ENCODE data around the gene PHB1. TPM values are rescaled to one million over a fixed set of nuclear protein-coding genes. Genes with fewer than 3 reads are reported as not detected.
"Not testable (repeated sequence)": the region's sequence is repeated elsewhere in the genome, so short reads cannot be mapped to it uniquely, and the experiment has no call there.

The PHB1 gene
- polyA plus RNA-seq, 6 donors from 2014 or later = 122 to 241 (median 136) TPM

DNA sequence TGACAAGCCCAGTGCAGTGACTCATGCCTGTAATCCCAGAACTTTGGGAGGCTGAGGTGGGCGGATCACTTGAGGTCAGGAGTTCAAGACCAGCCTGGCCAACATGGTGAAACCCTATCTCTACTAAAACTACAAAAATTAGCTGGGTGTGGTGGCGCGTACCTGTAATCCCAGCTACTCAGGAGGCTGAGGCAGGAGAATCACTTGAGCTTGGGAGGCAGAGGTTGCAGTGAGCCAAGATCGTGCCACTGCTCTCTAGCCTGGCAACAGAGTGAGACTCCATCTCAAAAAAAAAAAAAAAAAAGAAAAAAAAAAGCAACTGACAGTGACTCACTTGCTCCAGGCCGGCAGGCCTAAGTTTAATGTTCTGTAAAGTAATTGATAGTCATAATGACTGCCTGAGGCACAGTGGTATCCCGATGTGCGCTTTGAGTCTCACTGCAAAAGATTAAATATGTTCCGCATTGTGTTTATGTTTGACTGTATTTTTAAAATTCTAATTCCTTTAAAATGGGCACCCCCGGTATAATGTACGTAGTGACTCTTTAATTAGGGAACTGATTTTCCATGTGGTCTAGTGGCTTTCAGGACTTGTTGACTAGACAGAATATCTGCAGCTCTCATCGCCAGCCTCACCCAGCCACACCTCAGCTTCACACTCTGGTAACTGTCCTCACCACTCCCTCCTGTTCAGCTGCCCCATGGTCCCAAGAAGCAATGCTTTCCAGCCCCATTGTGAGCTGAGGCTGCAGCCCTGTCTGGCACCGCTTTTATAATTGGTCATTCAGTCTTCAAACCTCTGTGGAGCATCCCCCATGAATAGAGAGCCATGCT lies 25.0 kb downstream of the PHB1 start:
- Mint-ChIP-seq H3K4me1 (peaks cover 58 to 87% (median 69%) of the 10 kb centered on the region in 3 donors), H3K36me3 (peaks cover 0 to 18% of the 10 kb centered on the region in 2 donors), H3K27ac (peak overlapping the region; percentile 88 to 99 (median 98)), H3K4me3 (peak overlapping the region; percentile 46 to 96 (median 90))
- not testable (repeated sequence) for H3K9me3 Mint-ChIP-seq, H3K27me3 Mint-ChIP-seq
- DNase-seq (peak; percentile 24), ATAC-seq (ENCODE audit: low read depth in 2 of 2) (peak; percentile 22 to 37)

DNA sequence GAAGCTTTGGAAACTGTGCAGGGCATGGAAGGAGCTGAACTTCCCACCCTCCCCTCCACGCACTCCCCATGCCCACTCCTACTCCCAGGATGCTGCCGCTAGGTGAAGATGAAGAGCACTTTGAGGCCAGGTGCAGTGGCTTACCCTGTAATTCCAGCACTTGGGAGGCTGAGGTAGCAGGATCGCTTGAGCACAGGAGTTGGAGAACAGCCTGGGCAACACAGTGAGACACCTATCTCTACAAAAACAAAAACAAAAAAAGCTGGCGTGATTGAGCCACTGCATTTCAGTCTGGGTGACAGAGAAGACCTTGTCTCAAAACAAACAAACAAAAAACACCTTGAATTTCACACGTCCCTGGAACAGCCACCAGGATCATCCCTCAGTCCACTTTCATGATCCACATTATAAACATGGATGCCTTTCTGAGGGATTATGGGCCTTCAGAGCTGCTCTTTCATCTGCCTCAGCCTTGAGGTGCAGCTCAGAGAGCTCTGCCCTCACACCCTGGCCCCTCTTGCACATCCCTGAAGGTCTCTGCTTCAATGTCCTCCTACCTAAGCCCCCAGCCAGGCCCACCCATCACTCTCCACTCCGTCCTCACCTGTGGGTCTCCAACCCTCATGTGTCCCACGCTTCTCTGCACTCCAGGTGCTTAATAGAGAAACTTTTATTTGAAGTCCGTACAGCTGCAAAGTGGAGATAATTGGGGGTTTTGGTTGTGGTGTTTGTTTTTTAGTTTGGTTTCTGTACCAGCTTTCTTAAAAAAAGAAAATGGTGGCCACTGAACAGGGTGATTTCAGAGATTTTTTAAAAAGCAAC lies 25.8 kb downstream of the PHB1 start:
- peak overlapping the region; percentile 46 to 96 (median 87) for H3K4me3 Mint-ChIP-seq
- H3K4me1 Mint-ChIP-seq = peaks cover 56 to 82% (median 64%) of the 10 kb centered on the region in 3 donors
- H3K9me3 Mint-ChIP-seq = peaks cover 0 to 2% (median 0%) of the 10 kb centered on the region in 7 donors
- DNase-seq (no peak), ATAC-seq (ENCODE audit: low read depth in 2 of 2) (no peak)
- H3K27me3 Mint-ChIP-seq = no peaks in the 10 kb centered on the region
- peak overlapping the region; percentile 94 to 98 (median 98) for H3K27ac Mint-ChIP-seq
- peaks cover 0 to 20% of the 10 kb centered on the region in 2 donors for H3K36me3 Mint-ChIP-seq

DNA sequence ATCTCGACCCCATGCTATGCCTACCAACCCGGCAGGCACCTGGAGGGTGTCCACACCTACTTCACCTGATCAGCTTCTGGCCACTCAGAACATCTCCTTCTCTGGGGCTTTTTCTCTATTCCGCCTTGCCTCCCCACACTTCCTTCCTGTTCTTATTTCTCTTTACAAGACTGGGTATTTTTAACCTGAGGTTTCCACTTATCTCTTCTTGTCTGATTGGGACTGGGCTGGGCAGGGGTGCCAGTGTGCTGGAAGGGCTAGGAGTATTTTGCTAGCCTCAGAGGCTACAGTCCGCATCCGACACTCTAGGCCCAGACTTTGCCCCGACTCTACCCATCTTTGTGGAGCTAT lies 26.4 kb downstream of the PHB1 start:
- Mint-ChIP-seq H3K27me3 (no peaks in the 10 kb centered on the region), H3K4me1 (peaks cover 56 to 79% (median 64%) of the 10 kb centered on the region in 3 donors), H3K36me3 (peaks cover 0 to 25% of the 10 kb centered on the region in 2 donors), H3K27ac (peak overlapping the region; percentile 94 to 98 (median 98)), H3K4me3 (peak overlapping the region; percentile 46 to 96 (median 87)), H3K9me3 (peaks cover 0 to 5% (median 0%) of the 10 kb centered on the region in 7 donors)
- ATAC-seq (ENCODE audit: low read depth in 2 of 2) = peak; percentile 89 to 92
- DNase-seq = peak; percentile 64

DNA sequence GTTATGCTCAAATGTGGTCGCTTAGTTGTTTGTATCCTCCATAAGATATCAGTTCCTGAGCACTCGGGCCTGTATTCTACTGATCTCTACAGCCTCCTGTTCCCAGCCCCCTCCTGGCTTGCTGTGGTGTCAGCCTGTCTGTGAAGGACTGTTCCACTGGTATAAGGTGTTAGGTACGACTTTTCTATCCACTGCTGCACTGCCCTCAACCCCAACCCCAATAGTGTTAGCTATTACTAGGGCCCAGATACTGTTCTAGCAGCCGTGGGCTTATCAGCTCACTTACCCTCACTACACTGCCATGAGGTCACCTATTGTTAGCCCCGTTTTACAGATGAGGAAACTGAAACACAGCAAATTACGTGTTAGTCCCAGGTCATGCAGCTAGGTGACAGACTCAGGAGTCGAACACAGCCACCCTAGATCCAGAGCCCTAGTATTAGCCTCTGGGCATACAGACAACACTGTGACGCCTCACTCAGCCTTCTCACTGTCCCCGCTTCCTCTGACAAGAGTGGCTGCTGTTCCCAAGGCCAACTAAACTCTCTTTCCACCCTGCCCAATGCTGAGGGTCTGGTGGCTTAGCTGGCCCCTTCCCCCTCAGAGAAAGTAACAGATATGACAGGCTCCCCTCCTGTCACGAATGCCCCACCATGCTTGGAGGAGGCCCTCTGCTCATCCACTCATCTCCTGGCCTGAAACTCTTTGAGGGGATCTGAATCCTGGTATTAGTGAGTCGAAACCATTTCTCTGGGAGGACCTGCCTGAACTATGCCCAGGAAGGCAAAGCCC lies 27.0 kb downstream of the PHB1 start:
- Mint-ChIP-seq H3K27ac (peak overlapping the region; percentile 94 to 98 (median 98)), H3K36me3 (peaks cover 0 to 25% of the 10 kb centered on the region in 2 donors), H3K27me3 (no peaks in the 10 kb centered on the region), H3K4me3 (peak overlapping the region; percentile 46 to 96 (median 87)), H3K9me3 (peaks cover 0 to 5% (median 0%) of the 10 kb centered on the region in 7 donors), H3K4me1 (peaks cover 56 to 81% (median 67%) of the 10 kb centered on the region in 3 donors)
- ATAC-seq (ENCODE audit: low read depth in 2 of 2) = peak; percentile 9 to 13
- DNase-seq = no peak

DNA sequence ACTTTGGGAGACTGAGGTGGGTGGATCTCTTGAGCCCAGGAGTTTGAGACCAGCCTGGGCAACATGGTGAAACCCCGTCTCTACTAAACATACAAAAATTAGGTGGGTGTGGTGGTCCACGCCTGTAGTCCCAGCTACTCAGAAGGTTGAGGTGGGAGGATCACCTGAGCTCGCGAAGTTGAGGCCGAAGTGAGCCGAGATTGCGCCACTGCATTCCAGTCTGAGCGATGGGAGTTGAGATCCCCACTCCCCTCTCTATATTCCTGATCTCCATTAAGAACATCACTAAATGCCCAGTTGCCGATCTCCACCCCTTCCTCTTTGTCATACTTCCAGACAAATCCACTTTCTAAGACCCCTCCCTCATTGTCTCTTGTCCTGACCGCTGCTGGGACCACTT lies 28.3 kb downstream of the PHB1 start:
- Mint-ChIP-seq H3K4me3 (peak overlapping the region in 2 of 8 donors; percentile 20 to 40), H3K9me3 (peaks cover 0 to 5% (median 0%) of the 10 kb centered on the region in 7 donors), H3K36me3 (peaks cover 0 to 25% of the 10 kb centered on the region in 2 donors), H3K4me1 (peaks cover 68 to 81% (median 79%) of the 10 kb centered on the region in 3 donors), H3K27me3 (no peaks in the 10 kb centered on the region), H3K27ac (peak overlapping the region in 3 of 6 donors; percentile 73 to 94 (median 76))
- no peak for ATAC-seq (ENCODE audit: low read depth in 2 of 2)
- no peak for DNase-seq

DNA sequence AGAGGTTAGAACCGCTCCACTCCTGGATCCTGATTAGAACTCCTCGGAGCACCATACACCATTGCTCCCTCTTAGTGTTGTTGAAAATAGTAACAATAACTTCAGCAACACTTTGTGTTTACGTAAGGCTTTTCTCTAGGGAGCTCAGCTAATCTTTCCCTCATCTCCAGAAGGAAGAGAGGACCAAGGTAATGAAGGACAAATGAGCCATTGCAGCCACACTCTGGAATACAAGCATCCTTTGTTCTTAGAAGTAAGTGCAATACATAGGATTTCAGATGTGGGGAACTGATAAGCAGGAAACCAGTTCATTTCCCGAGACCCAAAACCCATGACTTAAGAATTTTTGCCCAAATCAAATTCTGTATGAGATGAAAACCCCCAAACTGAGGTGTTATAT lies 29.7 kb downstream of the PHB1 start:
- ATAC-seq (ENCODE audit: low read depth in 2 of 2) (no peak), DNase-seq (no peak)
- peaks cover 0 to 5% (median 0%) of the 10 kb centered on the region in 7 donors for H3K9me3 Mint-ChIP-seq
- H3K4me1 Mint-ChIP-seq = peaks cover 61 to 76% (median 73%) of the 10 kb centered on the region in 3 donors
- H3K36me3 Mint-ChIP-seq = peaks cover under 1 to 25% of the 10 kb centered on the region in 2 donors
- no peak overlapping the region for H3K4me3 Mint-ChIP-seq
- H3K27ac Mint-ChIP-seq = no peak overlapping the region
- H3K27me3 Mint-ChIP-seq = no peaks in the 10 kb centered on the region

DNA sequence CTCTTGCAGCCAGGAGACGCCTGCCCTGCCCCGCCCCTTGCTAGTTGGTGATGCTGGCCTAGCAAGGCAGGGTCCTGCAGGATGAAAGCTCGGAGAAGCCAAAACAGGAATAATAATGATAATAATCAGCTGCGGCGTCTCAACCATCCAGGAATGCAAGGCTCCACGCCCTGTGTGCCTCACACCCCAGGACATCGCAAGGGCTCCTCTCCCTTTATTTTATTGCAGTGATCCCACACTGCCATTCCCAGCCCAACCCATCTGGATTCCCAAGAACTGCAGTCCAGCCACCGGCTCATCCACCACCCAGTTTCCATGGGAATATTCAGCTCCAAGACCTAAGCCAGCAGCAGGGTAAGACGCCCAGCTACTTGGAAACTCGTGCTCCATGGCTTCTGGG lies 31.6 kb downstream of the PHB1 start:
- Mint-ChIP-seq H3K4me1 (peaks cover 51 to 72% (median 65%) of the 10 kb centered on the region in 3 donors), H3K27ac (no peak overlapping the region), H3K4me3 (peak overlapping the region in 2 of 8 donors; percentile 32 to 51), H3K27me3 (no peaks in the 10 kb centered on the region), H3K36me3 (peaks cover 10 to 29% of the 10 kb centered on the region in 2 donors), H3K9me3 (peaks cover 0 to 9% (median 5%) of the 10 kb centered on the region in 7 donors)
- DNase-seq (no peak), ATAC-seq (ENCODE audit: low read depth in 2 of 2) (no peak)

DNA sequence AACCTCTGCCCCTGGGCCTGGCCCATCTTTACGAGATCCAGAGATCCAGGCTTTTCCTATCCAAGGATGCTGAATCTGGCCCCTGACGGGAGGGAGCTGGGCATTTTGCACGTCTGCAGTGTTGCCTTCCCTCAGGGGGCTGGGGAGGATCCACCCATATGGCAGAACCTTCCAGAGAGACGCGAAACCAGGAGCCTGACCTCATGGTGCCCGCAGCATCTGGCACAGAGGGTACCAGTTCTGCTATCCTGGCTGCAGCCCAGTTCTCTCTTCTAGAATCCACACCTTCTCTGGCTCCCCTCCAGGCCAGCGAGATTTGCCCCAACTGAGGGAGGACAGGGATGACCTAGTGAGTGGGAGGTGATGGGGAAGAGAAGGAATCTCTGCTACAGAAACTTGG lies 32.1 kb downstream of the PHB1 start:
- DNase-seq (no peak), ATAC-seq (ENCODE audit: low read depth in 2 of 2) (no peak)
- Mint-ChIP-seq H3K27ac (peak overlapping the region in 2 of 6 donors; percentile 15 to 55), H3K4me3 (peak overlapping the region in 3 of 8 donors; percentile 28 to 78 (median 53)), H3K4me1 (peaks cover 50 to 72% (median 65%) of the 10 kb centered on the region in 3 donors), H3K36me3 (peaks cover 10 to 24% of the 10 kb centered on the region in 2 donors), H3K27me3 (no peaks in the 10 kb centered on the region), H3K9me3 (peaks cover 0 to 9% (median 5%) of the 10 kb centered on the region in 7 donors)

DNA sequence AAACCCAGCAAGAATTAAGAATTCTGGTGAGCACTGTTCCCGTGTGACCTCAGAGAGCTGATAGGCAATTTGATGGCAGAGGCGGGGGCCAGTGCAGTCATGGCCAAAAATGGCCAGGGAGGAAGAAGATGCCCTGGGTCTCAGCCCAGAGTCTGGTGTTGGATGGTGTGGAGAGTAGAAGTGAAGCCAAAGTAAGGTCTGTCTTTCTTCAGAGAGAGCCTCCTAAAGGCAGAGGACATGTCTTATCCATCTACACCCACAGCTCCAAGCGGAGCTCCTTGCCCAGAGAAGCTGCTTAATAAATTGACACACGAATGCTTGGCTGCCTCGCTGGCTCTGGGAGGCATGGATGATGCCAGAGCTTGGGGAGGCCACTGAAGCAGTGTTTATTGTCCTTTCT lies 32.9 kb downstream of the PHB1 start:
- DNase-seq (no peak), ATAC-seq (ENCODE audit: low read depth in 2 of 2) (no peak)
- H3K4me3 Mint-ChIP-seq = peak overlapping the region in 4 of 8 donors; percentile 22 to 73 (median 48)
- no peaks in the 10 kb centered on the region for H3K27me3 Mint-ChIP-seq
- peaks cover 10 to 16% of the 10 kb centered on the region in 2 donors for H3K36me3 Mint-ChIP-seq
- peak overlapping the region; percentile 3 to 70 (median 56) for H3K27ac Mint-ChIP-seq
- peaks cover 47 to 68% (median 62%) of the 10 kb centered on the region in 3 donors for H3K4me1 Mint-ChIP-seq
- peaks cover 0 to 9% (median 5%) of the 10 kb centered on the region in 7 donors for H3K9me3 Mint-ChIP-seq

DNA sequence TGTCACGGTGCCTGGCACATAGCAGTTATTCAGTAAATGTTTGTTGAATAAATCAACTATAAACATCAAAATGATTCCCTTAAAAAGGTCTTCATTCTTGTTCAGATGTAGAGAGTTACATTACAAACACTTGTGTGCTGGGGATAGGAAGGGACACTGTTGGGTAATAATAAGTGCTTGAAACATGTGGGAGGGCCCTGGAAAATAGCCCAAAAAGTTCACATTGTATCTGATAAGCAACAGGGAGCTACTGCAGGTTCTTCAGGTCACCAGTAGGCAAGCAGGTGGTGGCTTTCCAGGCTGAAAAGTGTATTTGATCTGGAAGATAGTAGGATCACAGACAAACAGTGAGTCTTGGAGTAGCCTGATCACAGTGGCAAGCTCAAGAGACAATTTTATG lies 33.6 kb downstream of the PHB1 start:
- Mint-ChIP-seq H3K4me1 (peaks cover 46 to 67% (median 62%) of the 10 kb centered on the region in 3 donors), H3K36me3 (peaks cover 10 to 16% of the 10 kb centered on the region in 2 donors), H3K4me3 (peak overlapping the region in 3 of 8 donors; percentile 22 to 73 (median 31)), H3K27ac (peak overlapping the region in 4 of 6 donors; percentile 40 to 94 (median 63)), H3K27me3 (no peaks in the 10 kb centered on the region), H3K9me3 (peaks cover 0 to 9% (median 5%) of the 10 kb centered on the region in 7 donors)
- ATAC-seq (ENCODE audit: low read depth in 2 of 2) (no peak), DNase-seq (no peak)

DNA sequence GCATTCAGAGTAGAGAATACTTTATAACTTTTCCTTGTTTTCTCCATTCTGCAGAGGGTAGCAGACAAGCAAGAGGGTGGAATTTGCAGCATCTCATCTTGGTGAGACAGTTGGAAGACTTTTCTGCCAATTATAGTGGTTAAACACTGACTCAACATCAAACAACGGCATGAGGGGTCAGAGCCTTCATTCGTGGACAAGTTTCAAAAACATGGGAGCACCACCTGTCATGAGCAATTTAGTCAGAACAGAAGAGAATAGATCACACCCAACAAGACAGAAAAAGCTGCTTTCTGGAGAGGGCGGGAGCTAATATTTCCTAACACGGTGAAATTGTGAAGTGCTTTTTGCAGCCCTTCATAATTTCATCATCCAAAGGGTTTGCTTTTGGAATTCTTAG lies 34.8 kb downstream of the PHB1 start:
- ATAC-seq (ENCODE audit: low read depth in 2 of 2) (no peak), DNase-seq (no peak)
- Mint-ChIP-seq H3K27me3 (no peaks in the 10 kb centered on the region), H3K4me1 (peaks cover 48 to 69% (median 60%) of the 10 kb centered on the region in 3 donors), H3K36me3 (peaks cover 10 to 16% of the 10 kb centered on the region in 2 donors), H3K4me3 (peak overlapping the region in 1 of 8 donors; percentile 19), H3K27ac (peak overlapping the region in 1 of 6 donors; percentile 83), H3K9me3 (peaks cover 0 to 9% (median 5%) of the 10 kb centered on the region in 7 donors)

DNA sequence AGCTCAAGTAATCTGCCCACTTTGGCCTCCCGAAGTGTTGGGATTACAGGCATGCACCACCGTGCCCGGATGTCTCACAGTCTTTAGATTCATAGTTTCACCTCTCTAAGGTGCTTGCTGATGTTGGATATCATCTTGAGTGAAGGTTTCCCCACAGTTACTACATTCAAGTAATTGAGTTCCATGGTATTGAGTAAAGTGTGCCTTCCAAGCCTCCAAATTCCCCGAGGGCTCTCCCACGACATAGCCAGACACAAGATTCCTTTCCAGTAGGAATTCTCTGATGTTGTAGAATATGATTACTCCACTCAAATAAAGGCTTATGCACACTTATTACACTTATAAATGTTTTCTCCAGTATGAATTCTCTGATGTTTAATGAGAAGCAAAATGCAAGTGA lies 36.4 kb downstream of the PHB1 start:
- Mint-ChIP-seq H3K4me3 (no peak overlapping the region), H3K4me1 (peaks cover 52 to 68% (median 64%) of the 10 kb centered on the region in 3 donors), H3K27me3 (no peaks in the 10 kb centered on the region), H3K9me3 (peaks cover 0 to 7% (median 5%) of the 10 kb centered on the region in 7 donors), H3K36me3 (peaks cover 9 to 10% of the 10 kb centered on the region in 2 donors), H3K27ac (peak overlapping the region in 3 of 6 donors; percentile 57 to 89 (median 63))
- DNase-seq (no peak), ATAC-seq (ENCODE audit: low read depth in 2 of 2) (no peak)

Measured in naive B cell (primary cell).